SKM-1 treated with dmso at 0.1 percent for 144 hours (cell line): ENCODE data around the gene GPRIN3.
"Not testable (repeated sequence)": the region's sequence is repeated elsewhere in the genome, so short reads cannot be mapped to it uniquely, and the experiment has no call there.

Experiments
- DNase-seq: peaks from one replicate; lab custom pipeline; 2025; ENCODE audit not compliant: unreplicated experiment; lab: John Stamatoyannopoulos, UW

The GPRIN3 gene

GRCh38 chr4:89221167-89221867 lies 86.3 kb downstream of the GPRIN3 start:
- DNase-seq: no peak

GRCh38 chr4:89218587-89218986 lies 89.0 kb downstream of the GPRIN3 start:
- no peak for DNase-seq

- DNase-seq: no peak
Observed at GRCh38 chr4:89217604-89218003, 90.0 kb downstream of the GPRIN3 start.

GRCh38 chr4:89216866-89217265 lies 90.7 kb downstream of the GPRIN3 start:
- no peak for DNase-seq

- DNase-seq: no peak
Observed at GRCh38 chr4:89216422-89216821, 91.2 kb downstream of the GPRIN3 start.

- DNase-seq: no peak
Observed at GRCh38 chr4:89215736-89216135, 91.9 kb downstream of the GPRIN3 start.

- DNase-seq: no peak
Observed at GRCh38 chr4:89214308-89214707, 93.3 kb downstream of the GPRIN3 start.

- no peak for DNase-seq
Observed at GRCh38 chr4:89213382-89213701, 94.3 kb downstream of the GPRIN3 start.

GRCh38 chr4:89212666-89213381 lies 94.8 kb downstream of the GPRIN3 start:
- no peak for DNase-seq

GRCh38 chr4:89204624-89205023 lies 103.0 kb downstream of the GPRIN3 start:
- no peak for DNase-seq

GRCh38 chr4:89203902-89204301 lies 103.7 kb downstream of the GPRIN3 start:
- DNase-seq: no peak

GRCh38 chr4:89199394-89199793 lies 108.2 kb downstream of the GPRIN3 start:
- not testable (repeated sequence) for DNase-seq

GRCh38 chr4:89197920-89198319 lies 109.7 kb downstream of the GPRIN3 start:
- DNase-seq: no peak

- DNase-seq: no peak
Observed at GRCh38 chr4:89196745-89197144, 110.9 kb downstream of the GPRIN3 start.

GRCh38 chr4:89196056-89196674 lies 111.4 kb downstream of the GPRIN3 start:
- DNase-seq: no peak

GRCh38 chr4:89193843-89194242 lies 113.8 kb downstream of the GPRIN3 start:
- DNase-seq: no peak
